ENCODE results near the gene CAPN15.

Gene CAPN15

GRCh38 chr16:561957-562938, 34.7 kb downstream of the CAPN15 start:
- no peak for DNase-seq (ENCODE audit: low read depth)

GRCh38 chr16:563072-563644, 35.6 kb downstream of the CAPN15 start:
- no peak for DNase-seq (ENCODE audit: low read depth)

DNA sequence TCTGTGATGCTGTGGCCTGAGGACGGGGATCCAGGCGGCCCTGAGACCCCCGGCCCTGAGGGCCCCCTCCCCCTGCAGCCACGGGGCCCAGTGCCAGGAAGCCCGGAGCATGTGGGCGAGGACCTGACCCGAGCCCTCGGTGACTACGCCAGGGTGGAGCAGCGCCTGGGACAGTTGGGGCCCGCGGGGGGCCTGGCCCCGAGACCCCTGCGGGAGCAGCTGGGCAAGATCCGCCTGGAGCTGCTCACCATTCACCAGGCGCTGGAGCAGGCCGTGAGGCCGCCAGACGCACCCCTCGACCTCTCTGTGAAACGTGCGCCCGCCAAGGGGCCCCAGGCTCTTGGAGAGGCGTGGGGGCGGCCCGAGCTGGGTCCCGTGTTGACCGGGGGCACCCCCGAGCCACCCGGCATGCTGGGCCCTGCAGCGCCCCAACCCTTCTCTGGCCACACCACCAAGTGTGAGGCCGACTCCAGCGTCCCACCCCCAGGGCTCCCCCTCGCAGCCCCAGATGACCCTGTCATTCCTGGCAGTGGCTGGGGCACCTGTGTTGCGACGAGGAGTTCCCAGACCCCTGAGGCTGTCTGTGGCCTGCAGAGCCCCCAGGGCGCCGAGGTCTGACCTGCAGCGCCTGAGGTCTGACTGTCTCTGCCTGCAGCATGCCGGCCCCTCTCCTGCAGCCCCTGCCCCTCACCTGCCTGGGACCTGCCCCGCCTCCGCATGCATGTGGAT, 37.3 kb downstream of the CAPN15 start:
- DNase-seq (ENCODE audit: low read depth), result no peak

DNA sequence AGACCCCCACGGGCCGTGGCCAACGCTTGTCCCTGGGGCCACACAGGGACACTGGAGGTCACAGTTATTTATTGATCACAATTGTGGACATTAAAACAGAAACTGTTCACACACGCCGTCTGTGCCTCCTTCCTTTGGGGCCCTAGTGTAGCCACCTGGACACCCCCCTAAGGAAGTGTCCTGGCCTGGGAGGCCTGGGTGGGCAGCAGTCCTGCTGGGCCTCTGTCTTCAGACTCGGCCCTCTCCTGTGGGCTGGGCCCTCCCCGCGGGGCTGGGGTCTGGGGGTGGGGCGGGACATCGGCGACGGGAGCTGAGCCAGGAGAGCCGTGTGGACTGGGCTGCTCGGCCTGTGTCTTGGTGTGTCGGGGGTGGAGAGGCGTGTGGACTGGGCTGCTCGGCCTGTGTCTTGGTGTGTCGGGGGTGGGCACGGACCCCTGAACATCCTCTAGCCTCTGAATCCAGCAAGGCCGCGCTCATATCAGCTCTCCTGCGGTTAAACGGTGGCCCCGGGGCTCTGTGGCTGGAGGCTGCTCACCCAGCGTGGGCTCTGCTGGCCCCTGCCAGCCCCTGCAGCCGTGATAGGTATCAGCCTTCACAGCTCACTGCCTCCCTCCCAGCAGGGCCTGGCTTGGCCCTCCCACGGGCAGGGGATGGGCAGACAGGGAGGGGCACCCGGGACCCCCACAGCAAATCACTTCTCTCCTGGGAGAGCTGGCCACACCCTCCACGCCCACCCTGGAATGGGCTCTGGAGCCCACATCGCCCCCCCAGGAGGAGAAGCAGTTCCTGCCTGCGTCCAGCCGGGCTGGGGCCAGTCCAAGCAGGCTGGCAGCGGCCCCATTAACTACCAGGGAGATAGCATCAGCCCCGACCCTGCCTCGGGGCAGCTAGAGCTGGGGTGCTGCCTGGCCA, 38.2 kb downstream of the CAPN15 start:
- DNase-seq (ENCODE audit: low read depth), result no peak

DNA sequence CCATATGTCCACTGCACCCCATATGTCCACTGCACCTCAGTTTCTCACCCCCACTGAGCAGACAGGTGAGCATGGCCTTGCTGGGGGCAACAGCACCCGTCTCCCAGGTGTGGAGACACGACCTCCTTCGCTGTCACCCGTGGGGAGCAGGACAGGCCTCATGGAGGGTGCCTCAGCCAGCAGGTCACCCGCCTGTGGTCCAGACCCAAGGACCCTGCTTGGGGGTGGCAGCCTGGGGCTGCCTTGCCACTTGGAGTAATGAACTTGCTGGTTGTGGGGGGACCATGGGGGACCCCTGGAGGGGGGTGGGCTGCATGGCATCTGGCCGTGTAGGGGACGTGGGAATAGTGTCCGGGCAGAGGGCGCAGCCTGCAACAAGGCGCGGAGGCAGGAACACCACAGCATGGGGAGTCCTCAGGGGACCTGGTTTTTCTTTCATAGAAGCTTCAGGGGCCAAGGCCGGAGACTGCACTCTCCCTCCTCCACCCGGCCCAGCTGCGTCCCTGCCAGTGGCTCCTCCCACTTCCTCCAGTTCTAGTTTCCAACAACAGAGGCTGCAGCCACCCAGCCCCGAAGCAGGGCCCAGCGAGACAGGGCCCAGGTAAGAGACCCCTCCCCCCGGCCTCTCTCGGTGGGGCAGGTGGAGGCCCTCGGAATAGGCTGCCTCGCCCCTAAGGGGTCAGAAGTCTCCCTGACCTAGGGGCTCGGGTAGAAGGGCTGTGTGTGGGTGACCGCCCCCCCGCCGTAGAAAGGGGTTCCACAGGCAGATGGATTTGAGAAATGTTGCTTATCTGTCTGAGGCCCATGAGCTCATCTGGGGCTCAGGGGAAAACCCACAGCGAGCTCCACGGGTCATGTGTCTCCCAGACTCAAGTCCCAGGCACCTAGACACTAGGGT, 39.2 kb downstream of the CAPN15 start, which contains the start of gene NHLRC4:
NHLRC4 (plus strand) TSS at position 531 of the 898 bp plus-strand sequence. CDS start 1,043 bp downstream, outside the sequence.
- no peak for DNase-seq (ENCODE audit: low read depth)

DNA sequence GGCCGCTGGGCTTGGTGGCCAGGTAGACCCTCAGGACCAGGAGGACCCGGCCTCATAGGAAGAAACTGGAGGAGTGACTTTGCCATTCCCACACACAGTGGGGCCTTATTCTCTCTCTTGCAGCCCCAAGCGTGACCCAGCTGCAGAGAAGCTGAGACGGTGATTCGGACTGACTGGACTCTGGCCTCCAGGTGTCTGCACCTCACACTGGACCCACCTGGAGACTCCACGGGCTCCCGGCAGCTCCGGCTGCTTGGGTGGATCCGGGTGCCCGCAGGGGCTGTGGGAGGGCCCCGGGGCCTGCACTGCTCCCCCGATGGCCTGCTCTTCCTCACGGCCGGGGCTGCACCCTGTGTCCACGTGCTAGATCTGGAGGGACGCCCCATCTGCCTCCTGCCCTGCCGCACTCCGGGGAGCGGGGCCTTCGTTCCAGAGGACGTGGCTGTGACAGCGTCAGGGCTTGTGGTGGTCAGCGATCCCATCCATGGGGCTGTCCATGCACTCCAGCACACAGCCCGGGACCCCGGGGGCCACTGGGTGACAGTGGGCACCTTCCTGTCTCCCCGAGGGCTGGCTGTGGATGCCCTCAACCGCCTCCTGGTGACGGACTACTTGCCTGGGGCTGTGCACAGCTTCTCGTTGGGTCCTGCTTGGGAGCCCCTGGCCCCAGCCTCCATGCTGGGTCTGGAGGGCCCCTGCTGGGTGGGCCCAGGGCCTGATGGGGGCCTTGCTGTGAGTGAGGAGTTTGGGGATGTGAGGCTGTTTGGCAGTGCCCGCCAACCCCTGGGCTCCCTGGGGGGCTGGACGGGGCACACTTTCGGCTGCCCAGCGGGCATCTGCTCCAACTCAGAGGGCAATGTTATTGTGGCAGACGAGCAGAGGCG, 40.1 kb downstream of the CAPN15 start:
- DNase-seq (ENCODE audit: low read depth), result no peak

- DNase-seq (ENCODE audit: low read depth), result no peak
Observed at GRCh38 chr16:568401-569258, 41.1 kb downstream of the CAPN15 start.

DNA sequence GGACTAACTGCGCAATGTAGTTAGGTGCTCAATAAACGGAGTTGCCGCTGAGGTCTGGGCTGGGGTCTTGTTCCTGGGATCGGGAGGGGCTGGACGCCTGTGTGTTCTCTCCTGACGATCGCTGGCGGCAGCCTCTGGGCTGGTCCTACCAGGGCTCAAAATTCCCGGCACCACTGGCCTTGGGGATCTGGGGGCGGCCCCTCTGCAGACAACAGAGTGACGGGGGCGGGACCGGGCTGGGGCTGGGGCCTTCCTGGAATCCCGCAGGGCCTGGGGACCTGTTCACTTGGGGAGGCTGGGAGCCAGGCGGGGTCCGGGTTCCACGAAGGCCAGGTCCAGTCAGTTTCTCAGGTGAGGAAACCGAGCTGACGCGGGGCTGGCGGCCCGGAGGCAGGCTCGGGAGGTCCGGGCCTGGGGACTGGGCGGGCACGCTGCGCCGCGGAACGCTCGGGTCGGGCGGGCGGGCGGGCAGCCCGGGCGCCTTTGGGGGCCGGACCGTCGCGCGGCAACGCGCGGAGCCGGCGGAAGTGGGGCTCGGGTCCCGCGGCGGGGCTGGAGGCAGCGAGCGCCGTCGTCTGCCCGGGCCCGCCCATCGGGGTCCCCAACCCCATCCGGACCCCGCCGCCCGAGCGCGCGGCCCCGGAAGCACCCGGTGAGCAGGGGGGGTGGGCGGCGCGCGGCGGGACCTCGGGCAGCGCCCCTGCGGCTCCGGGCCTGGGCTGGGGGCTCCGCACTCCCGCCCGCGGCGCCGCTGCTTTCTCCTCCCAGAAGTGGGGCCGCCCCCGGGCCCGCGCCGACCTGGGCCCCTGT, 42.1 kb downstream of the CAPN15 start, which contains the start of gene PIGQ:
PIGQ (plus strand) TSS at position 524 of the 810 bp plus-strand sequence. CDS start 4,107 bp downstream, outside the sequence.
- no peak for DNase-seq (ENCODE audit: low read depth)

GRCh38 chr16:572865-573650, 45.5 kb downstream of the CAPN15 start:
- no peak for DNase-seq (ENCODE audit: low read depth)

GRCh38 chr16:574021-574760, 46.7 kb downstream of the CAPN15 start:
- DNase-seq (ENCODE audit: low read depth), result no peak

- no peak for DNase-seq (ENCODE audit: low read depth)
Observed at GRCh38 chr16:575354-576196, 48.1 kb downstream of the CAPN15 start.

DNA sequence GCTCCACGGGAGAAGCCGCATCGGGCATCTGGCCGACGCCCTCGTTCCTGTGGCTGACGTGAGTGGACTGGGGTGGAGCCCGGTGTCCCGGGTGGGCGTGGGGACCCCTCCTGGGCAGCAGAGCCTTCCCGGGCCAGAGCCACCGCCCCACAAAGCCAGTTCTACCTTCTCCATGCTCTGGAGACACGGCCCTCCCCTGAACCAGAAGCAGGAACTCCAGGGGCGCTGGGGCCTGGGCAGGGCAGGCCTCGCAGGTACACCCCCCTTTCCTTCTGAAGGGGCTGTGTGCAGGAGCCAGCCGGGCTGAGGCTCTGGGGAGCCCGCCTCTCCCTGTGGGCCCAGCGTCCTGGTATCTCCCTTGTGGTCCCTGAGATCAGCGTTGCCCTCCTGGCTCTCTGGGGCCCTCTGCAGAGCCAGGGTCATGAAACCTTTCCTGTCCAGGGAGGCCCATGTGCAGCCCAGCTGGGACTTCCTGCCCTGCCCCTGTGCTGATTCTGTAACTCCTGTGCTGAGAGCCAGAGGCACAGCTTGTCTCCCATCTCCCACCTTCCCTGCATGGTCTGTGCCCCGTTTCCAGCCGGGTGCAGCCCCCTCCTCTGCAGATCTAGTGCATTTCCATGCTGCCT, 48.8 kb downstream of the CAPN15 start:
- no peak for DNase-seq (ENCODE audit: low read depth)

GRCh38 chr16:576823-577201, 49.3 kb downstream of the CAPN15 start:
- DNase-seq (ENCODE audit: low read depth), result no peak

- no peak for DNase-seq (ENCODE audit: low read depth)
Observed at GRCh38 chr16:577796-578195, 50.3 kb downstream of the CAPN15 start.
